C4-2B (cell line): Measurements from ENCODE around the gene PCDH17.

Experiments
- H3K27ac ChIP-seq: fragments of 450-650 bp; 2 replicates; pipeline ENCODE4 v1.5.1; 2017
- ZFX ChIP-seq: fragments of 450-650 bp; IDR thresholded peaks from 2 replicates; pipeline ENCODE4 v1.6.1; 2017
- TF ChIP-seq, protein P1 (sequence below): fragments of 450-650 bp; conservative IDR thresholded peaks from 2 replicates; pipeline ENCODE4 v1.5.1; 2017; ENCODE audit warnings: mild to moderate bottlenecking

Gene PCDH17

DNA sequence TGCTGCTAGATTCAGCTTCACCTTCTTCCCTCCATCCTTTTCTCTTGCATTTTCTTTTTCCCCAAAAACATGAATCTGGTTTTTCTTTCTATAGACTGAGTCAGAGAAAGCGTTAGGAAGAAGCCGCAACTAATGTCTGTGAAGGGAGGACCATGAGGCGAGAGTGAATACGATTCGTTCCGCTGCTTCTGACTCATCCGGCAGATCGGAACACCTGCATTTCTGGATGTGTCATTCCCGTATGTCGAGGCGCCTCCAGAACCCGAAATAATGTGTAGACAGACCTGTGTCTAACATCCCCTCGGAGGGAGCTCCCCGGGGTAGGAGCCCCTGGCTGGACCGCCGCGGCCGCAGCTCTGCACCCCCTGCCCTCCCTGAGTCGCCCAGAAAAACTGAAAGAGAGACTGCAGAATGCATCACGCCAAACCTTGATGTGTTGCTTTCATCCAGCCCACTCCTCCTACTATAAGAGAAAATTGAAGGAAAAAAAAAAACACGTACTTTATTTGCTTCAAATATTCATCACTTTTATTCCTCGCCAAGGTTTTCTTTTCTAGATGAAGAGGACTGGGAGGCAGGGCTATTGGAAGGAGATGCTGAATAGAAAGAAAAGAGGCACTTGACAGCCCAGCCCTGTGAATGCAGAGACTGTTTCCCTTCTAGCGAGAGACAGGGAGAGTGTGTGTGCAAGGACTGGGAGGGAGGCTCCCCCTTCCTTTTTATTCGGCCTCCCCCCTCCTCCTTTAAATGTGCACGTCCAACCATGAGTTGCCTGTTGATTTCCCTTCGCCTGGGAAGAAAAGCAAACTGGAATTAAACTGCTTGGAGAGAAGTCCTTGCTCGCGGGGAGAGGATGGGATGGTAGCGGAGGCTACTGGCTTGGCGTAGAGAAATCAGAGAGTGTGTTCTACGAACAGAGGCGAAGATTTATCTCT is 616 bp upstream of the PCDH17 start:
- no peak overlapping the region for H3K27ac ChIP-seq
- TF ChIP-seq, protein P1, sequence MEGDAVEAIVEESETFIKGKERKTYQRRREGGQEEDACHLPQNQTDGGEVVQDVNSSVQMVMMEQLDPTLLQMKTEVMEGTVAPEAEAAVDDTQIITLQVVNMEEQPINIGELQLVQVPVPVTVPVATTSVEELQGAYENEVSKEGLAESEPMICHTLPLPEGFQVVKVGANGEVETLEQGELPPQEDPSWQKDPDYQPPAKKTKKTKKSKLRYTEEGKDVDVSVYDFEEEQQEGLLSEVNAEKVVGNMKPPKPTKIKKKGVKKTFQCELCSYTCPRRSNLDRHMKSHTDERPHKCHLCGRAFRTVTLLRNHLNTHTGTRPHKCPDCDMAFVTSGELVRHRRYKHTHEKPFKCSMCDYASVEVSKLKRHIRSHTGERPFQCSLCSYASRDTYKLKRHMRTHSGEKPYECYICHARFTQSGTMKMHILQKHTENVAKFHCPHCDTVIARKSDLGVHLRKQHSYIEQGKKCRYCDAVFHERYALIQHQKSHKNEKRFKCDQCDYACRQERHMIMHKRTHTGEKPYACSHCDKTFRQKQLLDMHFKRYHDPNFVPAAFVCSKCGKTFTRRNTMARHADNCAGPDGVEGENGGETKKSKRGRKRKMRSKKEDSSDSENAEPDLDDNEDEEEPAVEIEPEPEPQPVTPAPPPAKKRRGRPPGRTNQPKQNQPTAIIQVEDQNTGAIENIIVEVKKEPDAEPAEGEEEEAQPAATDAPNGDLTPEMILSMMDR: no peak
- no peak for TF ChIP-seq ZFX

DNA sequence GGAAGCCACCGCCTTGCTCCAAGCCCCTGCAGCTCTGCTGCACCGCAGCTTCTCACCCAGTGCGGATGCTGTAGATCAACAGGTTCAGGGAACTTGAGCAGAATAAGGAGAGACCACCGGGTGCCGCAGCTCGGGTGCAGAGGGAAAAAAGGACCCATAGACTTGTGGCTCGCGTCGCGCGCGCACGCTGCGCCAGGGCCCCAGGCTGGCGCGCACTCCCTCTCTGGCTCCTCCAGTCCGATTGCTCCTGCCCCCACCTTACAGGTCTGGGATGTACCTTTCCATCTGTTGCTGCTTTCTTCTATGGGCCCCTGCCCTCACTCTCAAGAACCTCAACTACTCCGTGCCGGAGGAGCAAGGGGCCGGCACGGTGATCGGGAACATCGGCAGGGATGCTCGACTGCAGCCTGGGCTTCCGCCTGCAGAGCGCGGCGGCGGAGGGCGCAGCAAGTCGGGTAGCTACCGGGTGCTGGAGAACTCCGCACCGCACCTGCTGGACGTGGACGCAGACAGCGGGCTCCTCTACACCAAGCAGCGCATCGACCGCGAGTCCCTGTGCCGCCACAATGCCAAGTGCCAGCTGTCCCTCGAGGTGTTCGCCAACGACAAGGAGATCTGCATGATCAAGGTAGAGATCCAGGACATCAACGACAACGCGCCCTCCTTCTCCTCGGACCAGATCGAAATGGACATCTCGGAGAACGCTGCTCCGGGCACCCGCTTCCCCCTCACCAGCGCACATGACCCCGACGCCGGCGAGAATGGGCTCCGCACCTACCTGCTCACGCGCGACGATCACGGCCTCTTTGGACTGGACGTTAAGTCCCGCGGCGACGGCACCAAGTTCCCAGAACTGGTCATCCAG is 964 bp downstream of the PCDH17 start:
- TF ChIP-seq ZFX: no peak
- TF ChIP-seq, protein P1: no peak
- H3K27ac ChIP-seq: no peak overlapping the region

DNA sequence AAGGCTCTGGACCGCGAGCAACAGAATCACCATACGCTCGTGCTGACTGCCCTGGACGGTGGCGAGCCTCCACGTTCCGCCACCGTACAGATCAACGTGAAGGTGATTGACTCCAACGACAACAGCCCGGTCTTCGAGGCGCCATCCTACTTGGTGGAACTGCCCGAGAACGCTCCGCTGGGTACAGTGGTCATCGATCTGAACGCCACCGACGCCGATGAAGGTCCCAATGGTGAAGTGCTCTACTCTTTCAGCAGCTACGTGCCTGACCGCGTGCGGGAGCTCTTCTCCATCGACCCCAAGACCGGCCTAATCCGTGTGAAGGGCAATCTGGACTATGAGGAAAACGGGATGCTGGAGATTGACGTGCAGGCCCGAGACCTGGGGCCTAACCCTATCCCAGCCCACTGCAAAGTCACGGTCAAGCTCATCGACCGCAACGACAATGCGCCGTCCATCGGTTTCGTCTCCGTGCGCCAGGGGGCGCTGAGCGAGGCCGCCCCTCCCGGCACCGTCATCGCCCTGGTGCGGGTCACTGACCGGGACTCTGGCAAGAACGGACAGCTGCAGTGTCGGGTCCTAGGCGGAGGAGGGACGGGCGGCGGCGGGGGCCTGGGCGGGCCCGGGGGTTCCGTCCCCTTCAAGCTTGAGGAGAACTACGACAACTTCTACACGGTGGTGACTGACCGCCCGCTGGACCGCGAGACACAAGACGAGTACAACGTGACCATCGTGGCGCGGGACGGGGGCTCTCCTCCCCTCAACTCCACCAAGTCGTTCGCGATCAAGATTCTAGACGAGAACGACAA is 1.8 kb downstream of the PCDH17 start:
- TF ChIP-seq, protein P1: no peak
- no peak for TF ChIP-seq ZFX

DNA sequence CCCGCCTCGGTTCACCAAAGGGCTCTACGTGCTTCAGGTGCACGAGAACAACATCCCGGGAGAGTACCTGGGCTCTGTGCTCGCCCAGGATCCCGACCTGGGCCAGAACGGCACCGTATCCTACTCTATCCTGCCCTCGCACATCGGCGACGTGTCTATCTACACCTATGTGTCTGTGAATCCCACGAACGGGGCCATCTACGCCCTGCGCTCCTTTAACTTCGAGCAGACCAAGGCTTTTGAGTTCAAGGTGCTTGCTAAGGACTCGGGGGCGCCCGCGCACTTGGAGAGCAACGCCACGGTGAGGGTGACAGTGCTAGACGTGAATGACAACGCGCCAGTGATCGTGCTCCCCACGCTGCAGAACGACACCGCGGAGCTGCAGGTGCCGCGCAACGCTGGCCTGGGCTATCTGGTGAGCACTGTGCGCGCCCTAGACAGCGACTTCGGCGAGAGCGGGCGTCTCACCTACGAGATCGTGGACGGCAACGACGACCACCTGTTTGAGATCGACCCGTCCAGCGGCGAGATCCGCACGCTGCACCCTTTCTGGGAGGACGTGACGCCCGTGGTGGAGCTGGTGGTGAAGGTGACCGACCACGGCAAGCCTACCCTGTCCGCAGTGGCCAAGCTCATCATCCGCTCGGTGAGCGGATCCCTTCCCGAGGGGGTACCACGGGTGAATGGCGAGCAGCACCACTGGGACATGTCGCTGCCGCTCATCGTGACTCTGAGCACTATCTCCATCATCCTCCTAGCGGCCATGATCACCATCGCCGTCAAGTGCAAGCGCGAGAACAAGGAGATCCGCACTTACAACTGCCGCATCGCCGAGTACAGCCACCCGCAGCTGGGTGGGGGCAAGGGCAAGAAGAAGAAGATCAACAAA is 2.6 kb downstream of the PCDH17 start:
- TF ChIP-seq, protein P1: no peak
- no peak for TF ChIP-seq ZFX
- H3K27ac ChIP-seq: no peak overlapping the region

More for the DNA sequence above, 1.8 kb downstream of the PCDH17 start:
- no peak overlapping the region for H3K27ac ChIP-seq

DNA sequence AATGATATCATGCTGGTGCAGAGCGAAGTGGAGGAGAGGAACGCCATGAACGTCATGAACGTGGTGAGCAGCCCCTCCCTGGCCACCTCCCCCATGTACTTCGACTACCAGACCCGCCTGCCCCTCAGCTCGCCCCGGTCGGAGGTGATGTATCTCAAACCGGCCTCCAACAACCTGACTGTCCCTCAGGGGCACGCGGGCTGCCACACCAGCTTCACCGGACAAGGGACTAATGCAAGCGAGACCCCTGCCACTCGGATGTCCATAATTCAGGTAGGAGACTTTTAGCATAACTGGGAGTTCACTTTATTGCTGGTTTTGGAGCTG is 3.3 kb downstream of the PCDH17 start:
- TF ChIP-seq ZFX: no peak
- TF ChIP-seq, protein P1: no peak
- no peak overlapping the region for H3K27ac ChIP-seq

DNA sequence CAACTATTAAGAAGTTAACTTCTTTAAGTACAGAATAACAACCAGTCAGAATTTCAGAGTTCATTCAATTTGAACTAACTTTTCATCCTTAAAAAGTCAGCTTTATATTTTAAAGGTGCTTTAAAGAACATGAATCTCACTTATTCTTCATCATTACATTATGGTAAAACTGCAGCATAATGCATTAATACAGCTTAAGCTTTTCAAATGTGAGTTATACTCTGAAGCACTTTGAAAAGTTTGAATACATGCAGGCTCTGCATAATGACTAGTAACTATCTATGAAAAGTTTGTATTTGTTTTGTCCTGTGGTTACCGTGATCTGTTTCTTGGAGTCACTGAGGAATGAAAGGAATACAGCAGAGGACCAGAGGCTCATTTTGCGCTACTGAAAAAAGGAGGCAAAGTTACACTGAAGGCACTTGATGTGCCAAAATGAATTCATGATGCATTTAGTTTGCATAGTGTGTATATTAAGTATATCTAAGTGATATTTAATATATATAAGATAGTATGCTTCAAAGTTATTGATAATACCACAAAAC is 4.1 kb downstream of the PCDH17 start:
- no peak overlapping the region for H3K27ac ChIP-seq
- no peak for TF ChIP-seq ZFX
- TF ChIP-seq, protein P1: no peak
